HepG2 (cell line): Measurements from ENCODE around the gene OR52I1. TPM values are rescaled to one million over a fixed set of nuclear protein-coding genes. Genes with fewer than 3 reads are reported as not detected.

Experiments
- ATAC-seq: fragments of 200-7000 bp; cut with Tn5 transposase; 3 replicates; pipeline ENCODE4 v1.9.1; 2020; ENCODE audit warnings: mild to moderate bottlenecking, moderate library complexity
- BruUV-seq: library from RNA; stranded (reverse); fragments of 400-500 nt; replicated peaks from 2 replicates; lab custom pipeline; 2021; lab: Mats Ljungman, UMichigan
- CTCF ChIA-PET: fragments of 300-600 bp; formaldehyde crosslinking; extraction: SDS; loops from one replicate; lab custom pipeline; 2021; ENCODE audit warnings: low total read pairs, inconsistent platforms, low intra/inter-chr PET ratio; lab: Yijun Ruan, JAX
- POLR2A ChIA-PET: fragments of 350-600 bp; sonication (Branson Sonifier 250); formaldehyde crosslinking; loops from one replicate; lab custom pipeline; 2020; ENCODE audit warnings: antibody characterized with exemption, inconsistent platforms; lab: Yijun Ruan, JAX
- DNase-seq: peaks from one replicate; pipeline ENCODE4 v3.0.0-alpha.2; 2015; ENCODE audit warnings: low spot score
- FAIRE-seq: peaks from 3 replicates; lab custom pipeline; 2011; peaks lifted over from hg19 to GRCh38; lab: Jason Lieb, UNC
- H2AFZ ChIP-seq: one replicate; pipeline ENCODE4 v1.6.1; 2011; ENCODE audit warnings: low read length, inconsistent platforms
- H3K27ac ChIP-seq: fragments of 300-600 bp; 3 replicates; pipeline ENCODE4 v1.8.0; 2011; ENCODE audit warnings: mixed run types, mild to moderate bottlenecking, mixed read lengths, low read length, inconsistent platforms; ENCODE audit not compliant: insufficient read depth; ENCODE audit errors: extremely low read length
- H3K27me3 ChIP-seq, 2 experiments: fragments of 200-600 bp in 1 of 2; 2 replicates in 1 of 2; 3 replicates in 1 of 2; pipeline versions ENCODE4 v1.6.0 to v1.8.0; 2011; ENCODE audit warnings: low read length in 2 of 2, mild to moderate bottlenecking in 2 of 2, moderate library complexity in 2 of 2, inconsistent platforms in 1 of 2; ENCODE audit not compliant: insufficient read depth in 2 of 2, control insufficient read depth in 1 of 2
- H3K36me3 ChIP-seq, 2 experiments: fragments of 200-600 bp in 1 of 2; replicated peaks in 1 of 2; 2 replicates in 1 of 2; 3 replicates in 1 of 2; pipeline versions ENCODE4 v1.5.1 to v1.8.0; 2011; ENCODE audit warnings: low read length in 2 of 2, inconsistent platforms in 1 of 2; ENCODE audit not compliant: insufficient read depth in 2 of 2, control insufficient read depth in 1 of 2
- H3K4me1 ChIP-seq: 2 replicates; pipeline ENCODE4 v1.5.1; 2012; ENCODE audit warnings: low read length, inconsistent platforms; ENCODE audit not compliant: insufficient read depth
- H3K4me2 ChIP-seq: 2 replicates; pipeline ENCODE4 v1.6.0; 2011; ENCODE audit warnings: low read depth, low read length, inconsistent platforms
- H3K4me3 ChIP-seq, 3 experiments: fragments of 200-600 bp in 1 of 3; sonication (generic), shearing (Covaris generic) in 1 of 3; replicated peaks in 1 of 3; 2 replicates each; pipeline ENCODE4 v1.5.1; 2011 to 2016; ENCODE audit warnings: low read length in 3 of 3, inconsistent platforms in 2 of 3, low read depth in 2 of 3, mild to moderate bottlenecking in 2 of 3, control low read depth in 1 of 3, mixed read lengths in 1 of 3; ENCODE audit not compliant: insufficient read depth in 1 of 3
- H3K79me2 ChIP-seq: one replicate; pipeline ENCODE4 v1.6.1; 2011; ENCODE audit warnings: low read length, inconsistent platforms; ENCODE audit not compliant: insufficient read depth
- H3K9ac ChIP-seq: 2 replicates; pipeline ENCODE4 v1.6.0; 2011; ENCODE audit warnings: mild to moderate bottlenecking, low read depth, low read length, inconsistent platforms; ENCODE audit not compliant: insufficient read depth
- H3K9me3 ChIP-seq: 2 replicates; pipeline ENCODE4 v1.5.1; 2012; ENCODE audit warnings: mild to moderate bottlenecking, low read length
- H4K20me1 ChIP-seq: 2 replicates; pipeline ENCODE4 v1.6.0; 2011; ENCODE audit warnings: inconsistent platforms, mild to moderate bottlenecking, low read length, moderate library complexity; ENCODE audit not compliant: insufficient read depth
- AHDC1 ChIP-seq: sonication (generic); formaldehyde crosslinking; IDR thresholded peaks from 2 replicates; pipeline ENCODE4 v1.5.1; 2020; ENCODE audit warnings: mild to moderate bottlenecking, missing genetic modification reagents, borderline replicate concordance
- CHD4 ChIP-seq: fragments of 200-600 bp; sonication (generic); IDR thresholded peaks from 2 replicates; pipeline ENCODE4 v1.7.0; 2017; ENCODE audit warnings: mild to moderate bottlenecking, low read length, borderline replicate concordance
- GMEB1 ChIP-seq: sonication (generic); formaldehyde crosslinking; IDR thresholded peaks from 2 replicates; pipeline ENCODE4 v1.5.1; 2020; ENCODE audit warnings: missing genetic modification reagents, mild to moderate bottlenecking, borderline replicate concordance
- HDAC2 ChIP-seq: sonication (generic); formaldehyde crosslinking; IDR thresholded peaks from 2 replicates; pipeline ENCODE4 v1.4.0; 2020; ENCODE audit warnings: missing genetic modification reagents
- ISX ChIP-seq: sonication (generic); formaldehyde crosslinking; conservative IDR thresholded peaks from 2 replicates; pipeline ENCODE4 v1.5.0; 2020; ENCODE audit warnings: missing genetic modification reagents
- KLF13 ChIP-seq: sonication (generic); formaldehyde crosslinking; IDR thresholded peaks from 2 replicates; pipeline ENCODE4 v1.4.0; 2020; ENCODE audit warnings: mild to moderate bottlenecking, missing genetic modification reagents
- KLF9 ChIP-seq: IDR thresholded peaks from 2 replicates; pipeline ENCODE4 v1.6.1; 2016; ENCODE audit warnings: low read depth
- MED1 ChIP-seq: sonication (generic); formaldehyde crosslinking; IDR thresholded peaks from 2 replicates; pipeline ENCODE4 v1.4.0; 2020; ENCODE audit warnings: missing genetic modification reagents
- MIER2 ChIP-seq: IDR thresholded peaks from 2 replicates; pipeline ENCODE4 v1.6.1; 2016; ENCODE audit warnings: missing biosample characterization, missing genetic modification reagents
- MIXL1 ChIP-seq: IDR thresholded peaks from 2 replicates; pipeline ENCODE4 v1.6.1; 2016
- MYC ChIP-seq: sonication (generic); formaldehyde crosslinking; IDR thresholded peaks from 2 replicates; pipeline ENCODE4 v1.9.0; 2021; ENCODE audit warnings: missing genetic modification reagents, borderline replicate concordance
- NFYB ChIP-seq: sonication (generic); formaldehyde crosslinking; IDR thresholded peaks from 2 replicates; pipeline ENCODE4 v1.4.0; 2020; ENCODE audit warnings: missing genetic modification reagents
- PBX3 ChIP-seq: sonication (generic); formaldehyde crosslinking; IDR thresholded peaks from 2 replicates; pipeline ENCODE4 v1.8.1; 2023; ENCODE audit warnings: missing genetic modification reagents, inconsistent platforms, borderline replicate concordance
- THAP11 ChIP-seq: IDR thresholded peaks from 2 replicates; pipeline ENCODE4 v1.6.1; 2016; ENCODE audit warnings: missing biosample characterization, missing genetic modification reagents
- ZBTB21 ChIP-seq: sonication (generic); formaldehyde crosslinking; IDR thresholded peaks from 2 replicates; pipeline ENCODE4 v1.4.0; 2020; ENCODE audit warnings: missing genetic modification reagents
- ZNF274 ChIP-seq: sonication (generic); formaldehyde crosslinking; IDR thresholded peaks from 2 replicates; pipeline ENCODE4 v1.5.1; 2020; ENCODE audit warnings: mild to moderate bottlenecking, missing genetic modification reagents
- ZNF552 ChIP-seq: sonication (generic); formaldehyde crosslinking; IDR thresholded peaks from 2 replicates; pipeline ENCODE4 v1.9.0; 2022; ENCODE audit warnings: missing genetic modification reagents, mild to moderate bottlenecking, borderline replicate concordance
- ZNF605 ChIP-seq: sonication (generic); formaldehyde crosslinking; IDR thresholded peaks from 2 replicates; pipeline ENCODE4 v1.8.0; 2022; ENCODE audit warnings: mild to moderate bottlenecking, missing genetic modification reagents
- ZNF790 ChIP-seq: sonication (generic); formaldehyde crosslinking; IDR thresholded peaks from 2 replicates; pipeline ENCODE4 v1.8.0; 2022; ENCODE audit warnings: missing genetic modification reagents, mild to moderate bottlenecking, borderline replicate concordance
- WGBS: methylation state at CpG from one replicate; pipeline ENCODE4 v1.1.6; 2017; ENCODE audit warnings: low lambda C conversion rate; 5-methylcytosine and 5-hydroxymethylcytosine counted together
- in situ Hi-C: cut with HindIII; loops from 2 replicates; pipeline ENCODE4 v1.10.0; 2017; ENCODE audit warnings: low pct_unique_long_range_greater_than_20kb; ENCODE audit not compliant: extremely low pct_ligation_motif_present
- intact Hi-C: fragments of 100-400 bp; cut with micrococcal nuclease; formaldehyde crosslinking; loops from one replicate; pipeline ENCODE4 v1.10.0; 2022; ENCODE audit not compliant: unreplicated experiment
- polyA plus RNA-seq, 8 experiments: library from polyadenylated mRNA; depleted of rRNA in 3 of 8; stranded (reverse) in 7 of 8; unstranded in 1 of 8; fragments of >200 nt; fragmentation: Illumina TruSeq in 4 of 8; extraction: Trizol in 4 of 8; gene quantifications; 2 replicates each; pipeline versions ENCODE4 v1.2.1 to v1.2.3, GENCODE V29; 2011 to 2016; ENCODE audit warnings: low read depth in 4 of 8, missing spikeins in 1 of 8, mixed read lengths in 1 of 8; ENCODE audit not compliant: insufficient read depth in 1 of 8
- total RNA-seq, 5 experiments: library from RNA; depleted of rRNA; stranded (reverse); fragments of >200 nt; fragmentation: Illumina TruSeq; extraction: Trizol; gene quantifications; 2 replicates each; pipeline ENCODE4 v1.2.3, GENCODE V29; 2016; ENCODE audit warnings: low read depth in 1 of 5

Gene OR52I1
- total and polyA plus RNA-seq, 2 of the 13 experiments (the other 11 are each of a cell fraction or from before 2014, with no cell fraction given): not detected

- no peak for TF ChIP-seq AHDC1
- no peak for TF ChIP-seq PBX3
Measured at GRCh38 chr11:4576880-4577279, 17.0 kb upstream of the OR52I1 start (continued).

GRCh38 chr11:4577761-4578160 lies 16.1 kb upstream of the OR52I1 start:
- H3K27ac ChIP-seq: no peak overlapping the region
- intact Hi-C loops (no loop called here), in situ Hi-C loops (no loop called here)
- WGBS: 17% methylated on average over 2 of the region's 2 CpGs
- H3K4me1 ChIP-seq: no peaks in the 10 kb centered on the region
- ATAC-seq: no peak
- ChIA-PET POLR2A (no interaction called here), CTCF (no interaction called here)
- no peak overlapping the region for H3K4me2 ChIP-seq
- H3K4me3 ChIP-seq: no peak overlapping the region
- no peak overlapping the region for H3K9ac ChIP-seq
- no peak for DNase-seq
- no peaks in the 10 kb centered on the region for H3K9me3 ChIP-seq
- no peaks in the 10 kb centered on the region for H3K36me3 ChIP-seq
- FAIRE-seq: no peak
- H3K27me3 ChIP-seq: peaks cover 0 to 31% of the 10 kb centered on the region in 2 experiments; a peak in 4 of 5 replicates
- H4K20me1 ChIP-seq: no peaks in the 10 kb centered on the region
- H2AFZ ChIP-seq: no peak overlapping the region
- no TSS peak for BruUV-seq
- H3K79me2 ChIP-seq: no peaks in the 10 kb centered on the region
- no peak for TF ChIP-seq KLF13 (CRISPR knock-in tag)
- no peak for TF ChIP-seq ZNF790 (CRISPR knock-in tag)
- TF ChIP-seq ZNF274 (CRISPR knock-in tag): no peak
- TF ChIP-seq ZNF552 (CRISPR knock-in tag): no peak
- no peak for TF ChIP-seq NFYB (CRISPR knock-in tag)
- TF ChIP-seq THAP11: no peak
- no peak for TF ChIP-seq MIER2 (CRISPR knock-in tag)
- no peak for TF ChIP-seq ZBTB21 (CRISPR knock-in tag)
- no peak for TF ChIP-seq KLF9 (CRISPR knock-in tag)
- no peak for TF ChIP-seq GMEB1 (CRISPR knock-in tag)
- TF ChIP-seq HDAC2 (CRISPR knock-in tag): no peak
- TF ChIP-seq MYC (CRISPR knock-in tag): no peak
- no peak for TF ChIP-seq MED1 (CRISPR knock-in tag)
- TF ChIP-seq MIXL1: no peak
- no peak for TF ChIP-seq ISX
- TF ChIP-seq CHD4: no peak
- TF ChIP-seq ZNF605 (CRISPR knock-in tag): no peak
